ENCODE data around the gene CSDE1. TPM values are rescaled to one million over a fixed set of nuclear protein-coding genes. Genes with fewer than 3 reads are reported as not detected.

CSDE1 gene
- total RNA-seq, 1 donor: 921 TPM

- Histone ChIP-seq H3K4me1 (ENCODE audit: insufficient read depth, low read length) (no peaks in the 10 kb centered on the region), H3K27me3 (ENCODE audit: insufficient read depth, low read length) (no peaks in the 10 kb centered on the region), H3K9me3 (ENCODE audit: low read depth, low read length) (no peaks in the 10 kb centered on the region), H3K4me3 (ENCODE audit: low read length) (no peak overlapping the region)
These were observed 61.0 kb downstream of the CSDE1 start for GRCh38 chr1:114696810-114697209.

GRCh38 chr1:114695430-114696058 lies 62.2 kb downstream of the CSDE1 start, which contains the start of gene AMPD1:
Gene AMPD1 (minus strand): TSS chr1:114695546. CDS start chr1:114695471, 75 bp downstream.
- no peaks in the 10 kb centered on the region for H3K4me1 ChIP-seq (ENCODE audit: insufficient read depth, low read length)
- H3K4me3 ChIP-seq (ENCODE audit: low read length): no peak within 1 kb of the TSS
- H3K27me3 ChIP-seq (ENCODE audit: insufficient read depth, low read length): no peaks in the 10 kb centered on the region
- no peaks in the 10 kb centered on the region for H3K9me3 ChIP-seq (ENCODE audit: low read depth, low read length)

GRCh38 chr1:114694540-114695310 lies 63.1 kb downstream of the CSDE1 start:
- Histone ChIP-seq H3K9me3 (ENCODE audit: low read depth, low read length) (no peaks in the 10 kb centered on the region), H3K4me3 (ENCODE audit: low read length) (no peak overlapping the region), H3K27me3 (ENCODE audit: insufficient read depth, low read length) (no peaks in the 10 kb centered on the region), H3K4me1 (ENCODE audit: insufficient read depth, low read length) (no peaks in the 10 kb centered on the region)

- Histone ChIP-seq H3K27me3 (ENCODE audit: insufficient read depth, low read length) (no peaks in the 10 kb centered on the region), H3K9me3 (ENCODE audit: low read depth, low read length) (no peaks in the 10 kb centered on the region), H3K4me3 (ENCODE audit: low read length) (no peak overlapping the region), H3K4me1 (ENCODE audit: insufficient read depth, low read length) (no peaks in the 10 kb centered on the region)
These were observed 64.8 kb downstream of the CSDE1 start for GRCh38 chr1:114692947-114693346.

GRCh38 chr1:114691061-114691460 lies 66.7 kb downstream of the CSDE1 start:
- H3K4me3 ChIP-seq (ENCODE audit: low read length): no peak overlapping the region
- H3K4me1 ChIP-seq (ENCODE audit: insufficient read depth, low read length): no peaks in the 10 kb centered on the region
- H3K9me3 ChIP-seq (ENCODE audit: low read depth, low read length): no peaks in the 10 kb centered on the region
- no peaks in the 10 kb centered on the region for H3K27me3 ChIP-seq (ENCODE audit: insufficient read depth, low read length)

- H3K4me1 ChIP-seq (ENCODE audit: insufficient read depth, low read length): no peaks in the 10 kb centered on the region
- H3K9me3 ChIP-seq (ENCODE audit: low read depth, low read length): no peaks in the 10 kb centered on the region
- H3K27me3 ChIP-seq (ENCODE audit: insufficient read depth, low read length): no peaks in the 10 kb centered on the region
- no peak overlapping the region for H3K4me3 ChIP-seq (ENCODE audit: low read length)
These were observed 67.6 kb downstream of the CSDE1 start for GRCh38 chr1:114690148-114690547.

- Histone ChIP-seq H3K4me3 (ENCODE audit: low read length) (no peak overlapping the region), H3K9me3 (ENCODE audit: low read depth, low read length) (no peaks in the 10 kb centered on the region), H3K27me3 (ENCODE audit: insufficient read depth, low read length) (no peaks in the 10 kb centered on the region), H3K4me1 (ENCODE audit: insufficient read depth, low read length) (no peaks in the 10 kb centered on the region)
These were observed 69.3 kb downstream of the CSDE1 start for GRCh38 chr1:114688526-114688925.

- Histone ChIP-seq H3K9me3 (ENCODE audit: low read depth, low read length) (no peaks in the 10 kb centered on the region), H3K4me1 (ENCODE audit: insufficient read depth, low read length) (no peaks in the 10 kb centered on the region), H3K4me3 (ENCODE audit: low read length) (no peak overlapping the region), H3K27me3 (ENCODE audit: insufficient read depth, low read length) (peaks cover 4% of the 10 kb centered on the region)
These were observed 71.9 kb downstream of the CSDE1 start for GRCh38 chr1:114685851-114686250.

GRCh38 chr1:114677691-114678090 lies 80.1 kb downstream of the CSDE1 start:
- Histone ChIP-seq H3K9me3 (ENCODE audit: low read depth, low read length) (no peaks in the 10 kb centered on the region), H3K4me1 (ENCODE audit: insufficient read depth, low read length) (no peaks in the 10 kb centered on the region), H3K4me3 (ENCODE audit: low read length) (no peak overlapping the region), H3K27me3 (ENCODE audit: insufficient read depth, low read length) (peaks cover 7% of the 10 kb centered on the region)

GRCh38 chr1:114676115-114676514 lies 81.7 kb downstream of the CSDE1 start:
- peaks cover 10% of the 10 kb centered on the region for H3K27me3 ChIP-seq (ENCODE audit: insufficient read depth, low read length)
- no peak overlapping the region for H3K4me3 ChIP-seq (ENCODE audit: low read length)
- no peaks in the 10 kb centered on the region for H3K4me1 ChIP-seq (ENCODE audit: insufficient read depth, low read length)
- no peaks in the 10 kb centered on the region for H3K9me3 ChIP-seq (ENCODE audit: low read depth, low read length)

GRCh38 chr1:114671939-114672275 lies 85.9 kb downstream of the CSDE1 start:
- peaks cover 16% of the 10 kb centered on the region for H3K27me3 ChIP-seq (ENCODE audit: insufficient read depth, low read length)
- H3K9me3 ChIP-seq (ENCODE audit: low read depth, low read length): no peaks in the 10 kb centered on the region
- H3K4me3 ChIP-seq (ENCODE audit: low read length): no peak overlapping the region
- H3K4me1 ChIP-seq (ENCODE audit: insufficient read depth, low read length): peaks cover 11% of the 10 kb centered on the region

GRCh38 chr1:114671011-114671938 lies 86.5 kb downstream of the CSDE1 start:
- Histone ChIP-seq H3K4me3 (ENCODE audit: low read length) (no peak overlapping the region), H3K27me3 (ENCODE audit: insufficient read depth, low read length) (peaks cover 16% of the 10 kb centered on the region), H3K4me1 (ENCODE audit: insufficient read depth, low read length) (peaks cover 11% of the 10 kb centered on the region), H3K9me3 (ENCODE audit: low read depth, low read length) (no peaks in the 10 kb centered on the region)

GRCh38 chr1:114670083-114671010 lies 87.4 kb downstream of the CSDE1 start:
- Histone ChIP-seq H3K4me3 (ENCODE audit: low read length) (peak overlapping the region; percentile 57), H3K4me1 (ENCODE audit: insufficient read depth, low read length) (peaks cover 11% of the 10 kb centered on the region), H3K9me3 (ENCODE audit: low read depth, low read length) (no peaks in the 10 kb centered on the region), H3K27me3 (ENCODE audit: insufficient read depth, low read length) (peaks cover 16% of the 10 kb centered on the region)

- H3K9me3 ChIP-seq (ENCODE audit: low read depth, low read length): no peaks in the 10 kb centered on the region
- peaks cover 11% of the 10 kb centered on the region for H3K4me1 ChIP-seq (ENCODE audit: insufficient read depth, low read length)
- H3K4me3 ChIP-seq (ENCODE audit: low read length): peak within 1 kb of the TSS; percentile 57
These were observed 88.2 kb downstream of the CSDE1 start, which contains the start of gene DENND2C for GRCh38 chr1:114669562-114670082. Gene DENND2C (minus strand): TSS chr1:114670049. CDS start chr1:114625984, 44,065 bp downstream.

More at GRCh38 chr1:114669562-114670082, 88.2 kb downstream of the CSDE1 start, which contains the start of gene DENND2C:
- peaks cover 16% of the 10 kb centered on the region for H3K27me3 ChIP-seq (ENCODE audit: insufficient read depth, low read length)

Measured in mononuclear cell (primary cell).